ENCODE results near the gene NELFB.

NELFB gene

DNA sequence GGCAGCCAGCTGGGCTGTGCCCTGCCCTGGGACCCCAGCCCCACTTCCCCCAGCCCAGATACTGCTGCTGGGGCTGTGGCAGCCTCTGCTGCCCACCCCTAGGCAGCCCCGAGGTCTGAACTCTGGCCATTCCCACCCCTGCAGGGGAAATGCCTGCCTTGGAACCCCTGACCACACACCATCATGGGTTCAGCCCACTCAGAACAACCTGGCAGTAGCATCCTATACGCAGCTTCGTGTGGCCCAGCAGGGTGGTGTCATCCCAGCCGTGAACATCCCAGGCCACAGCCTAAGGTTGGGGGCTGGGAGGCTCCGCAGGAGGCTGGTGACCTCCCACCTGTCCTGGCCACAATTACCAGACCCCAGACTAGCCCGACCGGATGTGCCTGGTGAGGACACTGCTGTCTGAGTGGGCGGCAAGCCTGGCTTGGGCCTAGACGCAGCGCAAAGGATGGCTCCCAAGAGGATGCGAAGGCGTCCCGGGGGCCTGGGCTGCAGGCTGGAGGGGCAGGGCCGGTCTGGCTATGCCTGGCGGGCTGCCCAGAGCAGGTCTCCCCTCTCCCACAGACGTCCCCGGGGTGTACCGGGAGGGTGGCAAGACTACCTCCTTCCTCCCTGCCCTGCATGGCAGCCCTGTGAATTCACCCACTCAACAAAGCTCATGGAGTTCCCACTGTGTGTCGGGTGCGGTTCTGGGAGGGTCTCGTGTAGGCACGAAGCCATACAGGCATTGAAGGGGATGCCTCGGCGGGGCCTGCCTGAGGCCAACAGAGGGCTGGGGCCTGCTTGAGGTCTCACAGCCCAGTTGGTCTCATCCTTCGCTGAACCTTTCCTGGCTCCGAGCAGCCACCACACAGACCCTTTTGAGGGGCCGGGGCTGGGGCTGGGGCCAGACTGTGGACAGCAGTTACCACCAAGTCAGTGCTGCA is 25.9 kb upstream of the NELFB start:
- Mint-ChIP-seq H3K36me3 (ENCODE audit: low read depth) (no peaks in the 10 kb centered on the region), H3K27ac (no peak overlapping the region), H3K4me3 (no peak overlapping the region), H3K4me1 (ENCODE audit: low read depth) (peaks cover 4% of the 10 kb centered on the region), H3K9me3 (no peaks in the 10 kb centered on the region), H3K27me3 (peaks cover 4% of the 10 kb centered on the region)

DNA sequence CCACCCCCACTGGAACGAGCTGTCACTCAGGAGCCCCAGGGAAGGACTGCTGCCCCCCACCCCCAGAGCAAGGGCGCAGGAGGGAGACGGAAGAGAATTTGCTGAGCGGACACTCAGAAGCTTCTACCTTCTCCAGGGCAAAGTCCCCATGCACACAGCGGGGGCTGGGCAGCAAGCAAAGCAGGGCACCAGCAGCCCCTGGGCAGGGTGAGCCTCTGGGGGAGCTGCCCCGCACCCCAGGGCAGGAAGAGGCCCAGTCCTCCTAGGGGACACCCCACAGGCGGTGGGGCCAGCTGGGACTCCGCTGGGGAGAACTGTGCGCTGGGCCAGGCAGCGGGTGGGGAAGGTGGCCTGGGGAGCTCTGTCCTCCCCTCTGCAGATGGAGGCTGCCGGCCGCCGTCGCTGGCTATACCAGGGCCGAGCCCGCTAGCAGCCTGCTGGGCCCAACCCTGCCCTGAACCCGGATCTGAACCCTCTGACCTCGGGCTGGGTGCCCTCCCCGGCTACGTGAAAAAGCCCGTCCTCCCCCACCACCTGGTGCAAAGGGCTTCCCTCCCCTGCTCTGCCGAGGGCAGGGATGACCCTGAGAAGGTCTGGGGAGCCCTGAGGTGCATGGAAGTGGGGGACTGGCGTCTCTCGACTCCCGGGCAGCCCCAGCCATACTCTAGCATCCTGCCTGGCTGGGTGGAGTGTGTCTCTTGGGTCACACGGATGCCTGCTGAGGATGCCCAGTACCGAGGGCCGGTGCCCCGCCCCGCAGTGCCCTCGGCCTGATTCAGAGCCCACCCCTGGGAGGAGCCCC is 25.0 kb upstream of the NELFB start:
- no peaks in the 10 kb centered on the region for H3K9me3 Mint-ChIP-seq
- H3K27ac Mint-ChIP-seq = no peak overlapping the region
- peaks cover 4% of the 10 kb centered on the region for H3K4me1 Mint-ChIP-seq (ENCODE audit: low read depth)
- no peaks in the 10 kb centered on the region for H3K36me3 Mint-ChIP-seq (ENCODE audit: low read depth)
- no peak overlapping the region for H3K4me3 Mint-ChIP-seq
- H3K27me3 Mint-ChIP-seq = peaks cover 4% of the 10 kb centered on the region

GRCh38 chr9:137230705-137231371 is 24.3 kb upstream of the NELFB start, which contains the start of gene SLC34A3:
SLC34A3 (plus strand) TSS chr9:137230901; CDS start chr9:137231703, 802 bp downstream.
- no peak within 1 kb of the TSS for H3K27ac Mint-ChIP-seq
- peaks cover 4% of the 10 kb centered on the region for H3K4me1 Mint-ChIP-seq (ENCODE audit: low read depth)
- H3K36me3 Mint-ChIP-seq (ENCODE audit: low read depth) = no peaks in the 10 kb centered on the region
- H3K9me3 Mint-ChIP-seq = no peaks in the 10 kb centered on the region
- peaks cover 4% of the 10 kb centered on the region for H3K27me3 Mint-ChIP-seq
- no peak within 1 kb of the TSS for H3K4me3 Mint-ChIP-seq

- Mint-ChIP-seq H3K36me3 (ENCODE audit: low read depth) (no peaks in the 10 kb centered on the region), H3K9me3 (no peaks in the 10 kb centered on the region), H3K27ac (no peak overlapping the region), H3K4me1 (ENCODE audit: low read depth) (peaks cover 4% of the 10 kb centered on the region), H3K27me3 (peaks cover 4% of the 10 kb centered on the region), H3K4me3 (no peak overlapping the region)
Measured at GRCh38 chr9:137231372-137232039, 23.6 kb upstream of the NELFB start.

- H3K27me3 Mint-ChIP-seq = peaks cover 4% of the 10 kb centered on the region
- H3K27ac Mint-ChIP-seq = no peak overlapping the region
- H3K4me3 Mint-ChIP-seq = no peak overlapping the region
- H3K9me3 Mint-ChIP-seq = no peaks in the 10 kb centered on the region
- peaks cover 4% of the 10 kb centered on the region for H3K4me1 Mint-ChIP-seq (ENCODE audit: low read depth)
- H3K36me3 Mint-ChIP-seq (ENCODE audit: low read depth) = no peaks in the 10 kb centered on the region
Measured at GRCh38 chr9:137232101-137232500, 23.0 kb upstream of the NELFB start.

DNA sequence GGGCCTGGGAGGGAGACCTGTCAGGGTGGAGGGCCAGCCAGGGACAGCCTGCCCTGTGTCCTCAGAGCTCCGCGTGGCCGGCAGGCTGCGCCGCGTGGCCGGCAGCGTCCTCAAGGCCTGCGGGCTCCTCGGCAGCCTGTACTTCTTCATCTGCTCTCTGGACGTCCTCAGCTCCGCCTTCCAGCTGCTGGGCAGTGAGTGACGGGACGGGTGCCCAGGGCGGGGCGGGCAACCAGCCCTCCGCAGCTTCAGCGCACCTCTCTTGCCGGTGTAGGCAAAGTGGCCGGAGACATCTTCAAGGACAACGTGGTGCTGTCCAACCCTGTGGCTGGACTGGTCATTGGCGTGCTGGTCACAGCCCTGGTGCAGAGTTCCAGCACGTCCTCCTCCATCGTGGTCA is 22.6 kb upstream of the NELFB start:
- Mint-ChIP-seq H3K4me3 (no peak overlapping the region), H3K27ac (no peak overlapping the region), H3K9me3 (no peaks in the 10 kb centered on the region), H3K27me3 (peaks cover 3% of the 10 kb centered on the region), H3K4me1 (ENCODE audit: low read depth) (peaks cover 5% of the 10 kb centered on the region), H3K36me3 (ENCODE audit: low read depth) (no peaks in the 10 kb centered on the region)

- no peaks in the 10 kb centered on the region for H3K27me3 Mint-ChIP-seq
Measured at GRCh38 chr9:137233143-137233980, 21.8 kb upstream of the NELFB start.

DNA sequence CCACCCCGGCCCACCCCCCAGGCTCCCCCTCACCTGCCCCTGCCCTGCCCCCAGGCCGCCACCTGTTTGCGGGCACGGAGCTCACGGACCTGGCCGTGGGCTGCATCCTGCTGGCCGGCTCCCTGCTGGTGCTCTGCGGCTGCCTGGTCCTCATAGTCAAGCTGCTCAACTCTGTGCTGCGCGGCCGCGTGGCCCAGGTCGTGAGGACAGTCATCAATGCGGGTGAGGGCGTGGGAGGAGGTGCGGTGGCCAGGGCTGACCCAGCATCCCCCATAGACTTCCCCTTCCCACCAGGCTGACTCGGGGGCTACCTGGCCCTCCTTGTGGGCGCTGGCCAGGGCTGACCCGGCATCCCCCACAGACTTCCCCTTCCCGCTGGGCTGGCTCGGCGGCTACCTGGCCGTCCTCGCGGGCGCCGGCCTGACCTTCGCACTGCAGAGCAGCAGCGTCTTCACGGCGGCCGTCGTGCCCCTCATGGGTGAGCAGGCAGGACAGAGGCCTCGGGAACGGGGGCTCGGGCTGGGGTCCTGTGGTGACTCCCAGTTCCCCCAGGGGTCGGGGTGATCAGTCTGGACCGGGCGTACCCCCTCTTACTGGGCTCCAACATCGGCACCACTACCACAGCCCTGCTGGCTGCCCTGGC is 21.0 kb upstream of the NELFB start:
- no peak overlapping the region for H3K27ac Mint-ChIP-seq
- H3K9me3 Mint-ChIP-seq = no peaks in the 10 kb centered on the region
- no peaks in the 10 kb centered on the region for H3K36me3 Mint-ChIP-seq (ENCODE audit: low read depth)
- H3K4me3 Mint-ChIP-seq = no peak overlapping the region
- H3K4me1 Mint-ChIP-seq (ENCODE audit: low read depth) = peaks cover 15% of the 10 kb centered on the region
- no peaks in the 10 kb centered on the region for H3K27me3 Mint-ChIP-seq

More at GRCh38 chr9:137233143-137233980, 21.8 kb upstream of the NELFB start:
- Mint-ChIP-seq H3K36me3 (ENCODE audit: low read depth) (no peaks in the 10 kb centered on the region), H3K4me1 (ENCODE audit: low read depth) (peaks cover 8% of the 10 kb centered on the region), H3K4me3 (no peak overlapping the region), H3K9me3 (no peaks in the 10 kb centered on the region), H3K27ac (no peak overlapping the region)

GRCh38 chr9:137234758-137235423 is 20.2 kb upstream of the NELFB start:
- no peaks in the 10 kb centered on the region for H3K27me3 Mint-ChIP-seq
- no peaks in the 10 kb centered on the region for H3K9me3 Mint-ChIP-seq
- peaks cover 20% of the 10 kb centered on the region for H3K4me1 Mint-ChIP-seq (ENCODE audit: low read depth)
- H3K36me3 Mint-ChIP-seq (ENCODE audit: low read depth) = no peaks in the 10 kb centered on the region
- no peak overlapping the region for H3K27ac Mint-ChIP-seq
- no peak overlapping the region for H3K4me3 Mint-ChIP-seq

- H3K4me1 Mint-ChIP-seq (ENCODE audit: low read depth) = peaks cover 21% of the 10 kb centered on the region
- no peaks in the 10 kb centered on the region for H3K27me3 Mint-ChIP-seq
- H3K9me3 Mint-ChIP-seq = no peaks in the 10 kb centered on the region
- H3K27ac Mint-ChIP-seq = no peak overlapping the region
- no peaks in the 10 kb centered on the region for H3K36me3 Mint-ChIP-seq (ENCODE audit: low read depth)
- H3K4me3 Mint-ChIP-seq = no peak overlapping the region
Measured at GRCh38 chr9:137235424-137236237, 19.5 kb upstream of the NELFB start.

DNA sequence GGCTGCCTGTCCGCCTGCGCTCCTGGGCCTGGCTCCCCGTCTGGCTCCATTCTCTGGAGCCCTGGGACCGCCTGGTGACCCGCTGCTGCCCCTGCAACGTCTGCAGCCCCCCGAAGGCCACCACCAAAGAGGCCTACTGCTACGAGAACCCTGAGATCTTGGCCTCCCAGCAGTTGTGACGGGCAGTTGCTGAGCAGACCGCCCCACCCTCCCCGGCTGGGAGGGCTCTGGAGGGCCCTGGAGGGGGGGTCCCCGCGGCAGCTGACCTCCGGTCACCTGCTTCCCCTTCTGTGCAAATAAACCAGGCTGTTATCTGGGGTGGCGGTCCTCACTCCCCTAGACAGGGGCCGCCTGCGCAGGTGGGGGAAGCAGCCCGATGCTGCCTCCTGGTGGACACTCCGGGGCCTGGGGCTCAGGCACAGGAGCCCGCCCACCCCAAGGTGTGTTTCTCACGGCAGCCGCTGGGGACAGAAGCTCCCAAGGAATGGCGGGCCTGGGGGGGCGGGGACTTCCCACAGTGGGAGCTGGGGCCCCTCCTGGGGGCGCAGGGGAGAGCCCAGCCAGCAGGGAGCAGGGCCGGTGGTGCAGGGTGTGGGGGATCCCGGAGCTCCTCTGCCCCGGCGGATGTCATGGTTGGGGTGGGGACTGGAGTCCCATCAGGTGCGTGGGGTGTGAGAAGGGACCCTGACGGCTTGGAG is 18.7 kb upstream of the NELFB start:
- H3K4me3 Mint-ChIP-seq = no peak overlapping the region

DNA sequence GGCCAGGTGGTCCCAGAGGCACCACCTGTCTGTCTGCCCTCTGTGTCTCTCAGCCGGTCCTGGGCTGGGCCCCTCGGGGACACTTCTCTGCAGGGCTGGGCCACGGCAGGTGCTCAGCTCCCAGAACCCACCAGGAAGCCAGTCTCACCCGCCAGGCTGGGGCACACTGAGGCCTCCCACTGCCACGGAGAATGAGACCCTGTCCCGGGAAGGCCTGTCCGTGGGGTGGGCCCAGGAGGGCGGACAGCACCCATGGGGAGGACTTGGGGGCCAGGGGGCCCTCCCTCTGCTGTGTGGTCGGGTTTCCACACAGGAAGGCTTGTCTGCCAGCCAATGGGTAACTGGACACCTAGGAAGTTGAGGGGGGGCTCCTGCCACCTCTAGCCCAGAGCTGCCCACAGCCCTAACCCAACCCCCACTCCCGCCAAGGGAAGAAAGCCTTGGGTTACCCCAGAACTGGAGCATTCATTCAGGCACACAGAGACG is 18.1 kb upstream of the NELFB start:
- Mint-ChIP-seq H3K27me3 (no peaks in the 10 kb centered on the region), H3K4me1 (ENCODE audit: low read depth) (peaks cover 21% of the 10 kb centered on the region), H3K36me3 (ENCODE audit: low read depth) (peaks cover 7% of the 10 kb centered on the region), H3K9me3 (no peaks in the 10 kb centered on the region), H3K4me3 (no peak overlapping the region), H3K27ac (no peak overlapping the region)

More for the DNA sequence above, 18.7 kb upstream of the NELFB start:
- Mint-ChIP-seq H3K27me3 (no peaks in the 10 kb centered on the region), H3K36me3 (ENCODE audit: low read depth) (peaks cover 4% of the 10 kb centered on the region), H3K4me1 (ENCODE audit: low read depth) (peaks cover 21% of the 10 kb centered on the region), H3K9me3 (no peaks in the 10 kb centered on the region), H3K27ac (no peak overlapping the region)
